Liver (tissue), 9 donors: ENCODE measurements around the gene ZSCAN16. TPM values are rescaled to one million over a fixed set of nuclear protein-coding genes. Genes with fewer than 3 reads are reported as not detected.
A peak's percentile ranks its signal among the peaks of the same experiment; 100 is the strongest.

ENCODE experiments used
- DNase-seq: peaks from one replicate; pipeline ENCODE4 v3.0.0-alpha.2; 2017; ENCODE audit warnings: low spot score
- H3K27ac ChIP-seq, 2 donors: one replicate each; pipeline ENCODE4 v1.7.0; 2013; ENCODE audit warnings: inconsistent platforms in 2 of 2, low read length in 2 of 2, control low read depth in 1 of 2, low read depth in 1 of 2, mild to moderate bottlenecking in 1 of 2
- H3K27me3 ChIP-seq, 4 donors: one replicate each; pipeline versions ENCODE4 v1.6.1 to v1.7.0; 2013; ENCODE audit warnings: low read length in 3 of 4, inconsistent platforms in 1 of 4, mild to moderate bottlenecking in 1 of 4, moderate library complexity in 1 of 4; ENCODE audit not compliant: control insufficient read depth in 4 of 4, insufficient read depth in 4 of 4
- H3K36me3 ChIP-seq, 4 donors: one replicate each; pipeline versions ENCODE4 v1.6.1 to v1.7.0; 2013; ENCODE audit warnings: low read length in 3 of 4, mild to moderate bottlenecking in 3 of 4, low read depth in 1 of 4, moderate library complexity in 1 of 4; ENCODE audit not compliant: control insufficient read depth in 4 of 4, insufficient read depth in 3 of 4
- H3K4me1 ChIP-seq, 4 donors: one replicate each; pipeline versions ENCODE4 v1.6.1 to v1.7.0; 2013; ENCODE audit warnings: low read length in 3 of 4, mild to moderate bottlenecking in 3 of 4, moderate library complexity in 1 of 4; ENCODE audit not compliant: control insufficient read depth in 4 of 4, insufficient read depth in 4 of 4
- H3K4me3 ChIP-seq, 3 donors: one replicate each; pipeline versions ENCODE4 v1.6.1 to v1.7.0; 2013; ENCODE audit warnings: low read length in 3 of 3, control low read depth in 1 of 3, low read depth in 1 of 3, mild to moderate bottlenecking in 1 of 3
- H3K9ac ChIP-seq, 2 donors: one replicate each; pipeline ENCODE4 v1.7.0; 2013; ENCODE audit warnings: low read length in 2 of 2, mild to moderate bottlenecking in 2 of 2, moderate library complexity in 2 of 2, control low read depth in 1 of 2, low read depth in 1 of 2
- H3K9me3 ChIP-seq, 4 donors: one replicate each; pipeline versions ENCODE4 v1.6.1 to v1.7.0; 2013; ENCODE audit warnings: low read length in 3 of 4; ENCODE audit not compliant: control insufficient read depth in 4 of 4
- EGR1 ChIP-seq, 2 donors: IDR thresholded peaks; 2 replicates each; pipeline ENCODE4 v1.6.1; 2016 to 2018; ENCODE audit warnings: antibody characterized with exemption in 2 of 2, low read depth in 2 of 2
- FOXA1 ChIP-seq: IDR thresholded peaks from 2 replicates; pipeline ENCODE4 v1.6.1; 2016; ENCODE audit warnings: antibody characterized with exemption
- FOXA2 ChIP-seq: IDR thresholded peaks from 2 replicates; pipeline ENCODE4 v1.6.1; 2016; ENCODE audit warnings: antibody characterized with exemption
- GABPA ChIP-seq, 2 donors: IDR thresholded peaks in 1 of 2; conservative IDR thresholded peaks in 1 of 2; 2 replicates each; pipeline ENCODE4 v1.6.1; 2016; ENCODE audit warnings: antibody characterized with exemption in 2 of 2, mild to moderate bottlenecking in 1 of 2, moderate library complexity in 1 of 2
- HNF4A ChIP-seq, 2 donors: conservative IDR thresholded peaks; 2 replicates each; pipeline ENCODE4 v1.6.1; 2016; ENCODE audit warnings: antibody characterized with exemption in 2 of 2, mild to moderate bottlenecking in 2 of 2
- HNF4G ChIP-seq: IDR thresholded peaks from 2 replicates; pipeline ENCODE4 v1.6.1; 2016; ENCODE audit warnings: antibody characterized with exemption
- JUND ChIP-seq, 2 donors: IDR thresholded peaks; 2 replicates each; pipeline ENCODE4 v1.6.1; 2016; ENCODE audit warnings: antibody characterized with exemption in 2 of 2
- NR2F2 ChIP-seq: IDR thresholded peaks from 2 replicates; pipeline ENCODE4 v1.6.1; 2016; ENCODE audit warnings: antibody characterized with exemption
- RAD21 ChIP-seq, 2 donors: IDR thresholded peaks; 2 replicates each; pipeline ENCODE4 v1.6.1; 2016; ENCODE audit warnings: antibody characterized with exemption in 2 of 2, mild to moderate bottlenecking in 2 of 2
- RXRA ChIP-seq, 2 donors: IDR thresholded peaks; 2 replicates each; pipeline ENCODE4 v1.6.1; 2017 to 2018; ENCODE audit warnings: antibody characterized with exemption in 2 of 2, mild to moderate bottlenecking in 1 of 2
- SP1 ChIP-seq: IDR thresholded peaks from 2 replicates; pipeline ENCODE4 v1.6.1; 2018; ENCODE audit warnings: antibody characterized with exemption, mild to moderate bottlenecking
- TAF1 ChIP-seq: conservative IDR thresholded peaks from 2 replicates; pipeline ENCODE4 v1.6.1; 2016; ENCODE audit warnings: antibody characterized with exemption, mild to moderate bottlenecking
- YY1 ChIP-seq: IDR thresholded peaks from 2 replicates; pipeline ENCODE4 v1.6.1; 2016; ENCODE audit warnings: antibody characterized with exemption, mild to moderate bottlenecking
- WGBS: extraction: QIAGEN DNeasy Blood & Tissue Kit; methylation state at CpG from one replicate; pipeline ENCODE4 v1.1.7; 2013; 5-methylcytosine and 5-hydroxymethylcytosine counted together
- polyA plus RNA-seq, 2 donors: library from polyadenylated mRNA; stranded (reverse) in 1 of 2; unstranded in 1 of 2; fragments of 200-250 nt in 1 of 2; fragments of >200 nt in 1 of 2; fragmentation: Nextera tagmentation in 1 of 2; extraction: Ambion mirVana in 1 of 2; gene quantifications; one replicate each; pipeline versions ENCODE4 v1.2.1 to v1.2.3, GENCODE V29; 2013 to 2015
- total RNA-seq, 2 donors: library from RNA; depleted of rRNA; stranded (reverse); fragments of >200 nt; gene quantifications; one replicate each; pipeline ENCODE4 v1.2.3, GENCODE V29; 2014
- TF ChIP-seq, protein P1 (sequence below): IDR thresholded peaks from 2 replicates; pipeline ENCODE4 v1.6.1; 2016; ENCODE audit warnings: antibody characterized with exemption, mild to moderate bottlenecking
- TF ChIP-seq, protein P2 (sequence below): fragments of 150-350 bp; IDR thresholded peaks from 2 replicates; pipeline ENCODE4 v1.5.1; 2017; ENCODE audit warnings: improper control_type of control experiment, low read depth, low read length; ENCODE audit not compliant: missing input control
- donor health status: healthy.
- donor health status: healthy.
- donor health status: healthy.
- donor health status: healthy.
- donor health status: healthy.

ZSCAN16 gene
- total and polyA plus RNA-seq, 4 donors: 1.5 to 3.5 (median 2.7) TPM

DNA sequence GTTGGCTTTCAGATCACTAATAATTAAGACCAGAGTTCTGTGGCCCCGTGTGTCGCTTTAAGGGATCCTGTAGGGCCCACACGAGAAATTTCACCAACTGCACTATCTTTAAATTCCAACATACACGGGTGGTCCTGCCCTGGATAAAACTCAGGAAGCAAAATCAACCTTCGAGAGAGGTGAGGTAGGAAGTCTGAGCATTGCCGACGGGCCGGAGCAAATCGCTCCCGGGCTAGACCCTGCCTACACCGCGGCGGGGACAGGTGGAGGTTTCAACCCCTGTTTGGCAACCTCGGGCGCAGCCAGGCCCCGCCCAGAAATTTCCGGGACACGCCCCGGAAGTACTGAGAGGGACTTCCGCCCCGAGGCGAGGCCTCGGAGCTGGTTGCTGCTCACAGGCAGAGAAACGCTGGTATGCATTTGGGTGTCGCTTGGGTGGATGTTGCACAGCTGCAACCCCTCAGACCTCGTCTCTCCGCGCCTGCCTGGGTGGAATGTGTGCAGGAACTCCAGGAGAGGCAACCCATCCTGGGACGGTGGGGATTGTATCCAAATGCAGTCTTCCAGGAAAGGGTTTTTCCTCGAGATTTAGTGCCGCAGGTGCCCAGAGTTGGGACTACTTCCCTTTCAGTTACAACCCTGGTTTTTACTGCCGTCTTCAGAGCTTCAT is 37.1 kb downstream of the ZSCAN16 start:
- Histone ChIP-seq H3K9ac (no peak overlapping the region), H3K4me3 (peak overlapping the region; percentile 52 to 79 (median 61)), H3K9me3 (peaks cover 0 to 2% (median under 1%) of the 10 kb centered on the region in 4 donors), H3K36me3 (peaks cover 0 to 5% (median 2%) of the 10 kb centered on the region in 4 donors), H3K27me3 (no peaks in the 10 kb centered on the region), H3K4me1 (peaks cover 0 to 7% (median 5%) of the 10 kb centered on the region in 4 donors), H3K27ac (no peak overlapping the region)
- TF ChIP-seq GABPA (IDR thresholded peaks at IDR 0.05 in 1 of 2, conservative IDR thresholded peaks at IDR 0.05 in 1 of 2) (peak; percentile 86 to 94), RAD21 (IDR thresholded peaks at IDR 0.05) (peak in 1 of 2 donors; percentile 6), NR2F2 (no peak)
- 14% methylated on average over 32 of the region's 32 CpGs for WGBS
- DNase-seq: peak; percentile 82

GRCh38 chr6:28165563-28165962 is 41.2 kb downstream of the ZSCAN16 start:
- H3K4me3 ChIP-seq: no peak overlapping the region
- no peak overlapping the region for H3K9ac ChIP-seq
- H3K4me1 ChIP-seq: peaks cover 0 to 7% (median 5%) of the 10 kb centered on the region in 4 donors
- peaks cover 0 to 10% (median 6%) of the 10 kb centered on the region in 4 donors for H3K9me3 ChIP-seq
- no peaks in the 10 kb centered on the region for H3K36me3 ChIP-seq
- no peaks in the 10 kb centered on the region for H3K27me3 ChIP-seq
- no peak overlapping the region for H3K27ac ChIP-seq
- 90% methylated on average over 1 of the region's 1 CpG for WGBS
- TF ChIP-seq JUND (IDR thresholded peaks at IDR 0.05): no peak
- TF ChIP-seq HNF4G: no peak
- TF ChIP-seq FOXA1: no peak
- TF ChIP-seq RXRA (IDR thresholded peaks at IDR 0.05): no peak
- TF ChIP-seq, protein P1, sequence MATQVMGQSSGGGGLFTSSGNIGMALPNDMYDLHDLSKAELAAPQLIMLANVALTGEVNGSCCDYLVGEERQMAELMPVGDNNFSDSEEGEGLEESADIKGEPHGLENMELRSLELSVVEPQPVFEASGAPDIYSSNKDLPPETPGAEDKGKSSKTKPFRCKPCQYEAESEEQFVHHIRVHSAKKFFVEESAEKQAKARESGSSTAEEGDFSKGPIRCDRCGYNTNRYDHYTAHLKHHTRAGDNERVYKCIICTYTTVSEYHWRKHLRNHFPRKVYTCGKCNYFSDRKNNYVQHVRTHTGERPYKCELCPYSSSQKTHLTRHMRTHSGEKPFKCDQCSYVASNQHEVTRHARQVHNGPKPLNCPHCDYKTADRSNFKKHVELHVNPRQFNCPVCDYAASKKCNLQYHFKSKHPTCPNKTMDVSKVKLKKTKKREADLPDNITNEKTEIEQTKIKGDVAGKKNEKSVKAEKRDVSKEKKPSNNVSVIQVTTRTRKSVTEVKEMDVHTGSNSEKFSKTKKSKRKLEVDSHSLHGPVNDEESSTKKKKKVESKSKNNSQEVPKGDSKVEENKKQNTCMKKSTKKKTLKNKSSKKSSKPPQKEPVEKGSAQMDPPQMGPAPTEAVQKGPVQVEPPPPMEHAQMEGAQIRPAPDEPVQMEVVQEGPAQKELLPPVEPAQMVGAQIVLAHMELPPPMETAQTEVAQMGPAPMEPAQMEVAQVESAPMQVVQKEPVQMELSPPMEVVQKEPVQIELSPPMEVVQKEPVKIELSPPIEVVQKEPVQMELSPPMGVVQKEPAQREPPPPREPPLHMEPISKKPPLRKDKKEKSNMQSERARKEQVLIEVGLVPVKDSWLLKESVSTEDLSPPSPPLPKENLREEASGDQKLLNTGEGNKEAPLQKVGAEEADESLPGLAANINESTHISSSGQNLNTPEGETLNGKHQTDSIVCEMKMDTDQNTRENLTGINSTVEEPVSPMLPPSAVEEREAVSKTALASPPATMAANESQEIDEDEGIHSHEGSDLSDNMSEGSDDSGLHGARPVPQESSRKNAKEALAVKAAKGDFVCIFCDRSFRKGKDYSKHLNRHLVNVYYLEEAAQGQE: no peak
- TF ChIP-seq, protein P2, sequence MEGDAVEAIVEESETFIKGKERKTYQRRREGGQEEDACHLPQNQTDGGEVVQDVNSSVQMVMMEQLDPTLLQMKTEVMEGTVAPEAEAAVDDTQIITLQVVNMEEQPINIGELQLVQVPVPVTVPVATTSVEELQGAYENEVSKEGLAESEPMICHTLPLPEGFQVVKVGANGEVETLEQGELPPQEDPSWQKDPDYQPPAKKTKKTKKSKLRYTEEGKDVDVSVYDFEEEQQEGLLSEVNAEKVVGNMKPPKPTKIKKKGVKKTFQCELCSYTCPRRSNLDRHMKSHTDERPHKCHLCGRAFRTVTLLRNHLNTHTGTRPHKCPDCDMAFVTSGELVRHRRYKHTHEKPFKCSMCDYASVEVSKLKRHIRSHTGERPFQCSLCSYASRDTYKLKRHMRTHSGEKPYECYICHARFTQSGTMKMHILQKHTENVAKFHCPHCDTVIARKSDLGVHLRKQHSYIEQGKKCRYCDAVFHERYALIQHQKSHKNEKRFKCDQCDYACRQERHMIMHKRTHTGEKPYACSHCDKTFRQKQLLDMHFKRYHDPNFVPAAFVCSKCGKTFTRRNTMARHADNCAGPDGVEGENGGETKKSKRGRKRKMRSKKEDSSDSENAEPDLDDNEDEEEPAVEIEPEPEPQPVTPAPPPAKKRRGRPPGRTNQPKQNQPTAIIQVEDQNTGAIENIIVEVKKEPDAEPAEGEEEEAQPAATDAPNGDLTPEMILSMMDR: no peak
- TF ChIP-seq GABPA (IDR thresholded peaks at IDR 0.05 in 1 of 2, conservative IDR thresholded peaks at IDR 0.05 in 1 of 2): no peak
- no peak for TF ChIP-seq HNF4A (conservative IDR thresholded peaks at IDR 0.05)
- DNase-seq: no peak

GRCh38 chr6:28167068-28167467 is 42.7 kb downstream of the ZSCAN16 start:
- Histone ChIP-seq H3K27me3 (no peaks in the 10 kb centered on the region), H3K4me1 (no peaks in the 10 kb centered on the region), H3K4me3 (no peak overlapping the region), H3K27ac (no peak overlapping the region), H3K9me3 (peaks cover 0 to 10% (median 4%) of the 10 kb centered on the region in 4 donors), H3K9ac (no peak overlapping the region), H3K36me3 (no peaks in the 10 kb centered on the region)
- WGBS: 91% methylated on average over 4 of the region's 4 CpGs
- DNase-seq: no peak
- TF ChIP-seq, protein P2: no peak
- no peak for TF ChIP-seq SP1
- no peak for TF ChIP-seq GABPA (IDR thresholded peaks at IDR 0.05 in 1 of 2, conservative IDR thresholded peaks at IDR 0.05 in 1 of 2)
- no peak for TF ChIP-seq JUND (IDR thresholded peaks at IDR 0.05)
- no peak for TF ChIP-seq YY1
- TF ChIP-seq, protein P1: no peak
- TF ChIP-seq TAF1: no peak
- no peak for TF ChIP-seq FOXA2
- no peak for TF ChIP-seq EGR1 (IDR thresholded peaks at IDR 0.05; ENCODE audit: low read depth in 2 of 2)
